Left ventricle myocardium inferior (tissue), 1 donor: ENCODE results near the gene ANO2. TPM values are rescaled to one million over a fixed set of nuclear protein-coding genes. Genes with fewer than 3 reads are reported as not detected.

ENCODE experiments used
- DNase-seq: peaks from one replicate; pipeline ENCODE4 v3.0.0-alpha.2; 2020
- H3K27ac ChIP-seq: fragments of 200-600 bp; replicated peaks from 2 replicates; pipeline ENCODE4 v1.8.0; 2021
- H3K27me3 ChIP-seq: fragments of 200-600 bp; 2 replicates; pipeline ENCODE4 v1.8.0; 2021; ENCODE audit warnings: low read depth
- H3K36me3 ChIP-seq: fragments of 200-600 bp; 2 replicates; pipeline ENCODE4 v1.8.0; 2021
- H3K4me1 ChIP-seq: fragments of 200-600 bp; 2 replicates; pipeline ENCODE4 v1.8.0; 2021
- H3K4me3 ChIP-seq: fragments of 200-600 bp; 2 replicates; pipeline ENCODE4 v1.8.0; 2021; ENCODE audit warnings: mild to moderate bottlenecking, moderate library complexity
- H3K9me3 ChIP-seq: fragments of 200-600 bp; replicated peaks from 2 replicates; pipeline ENCODE4 v1.8.0; 2021
- CTCF ChIP-seq: fragments of 200-600 bp; IDR thresholded peaks from 2 replicates; pipeline ENCODE4 v1.8.0; 2021; ENCODE audit warnings: antibody characterized with exemption, mild to moderate bottlenecking, borderline replicate concordance
- intact Hi-C: fragments of 100-400 bp; cut with micrococcal nuclease; formaldehyde crosslinking; loops from one replicate; pipeline ENCODE4 v1.11.0; 2022
- total RNA-seq: library from RNA; stranded (reverse); fragmentation: NEBNext Ultra II Directional; extraction: Animal tissue kit (Norgen Biotek cat#: 25700); gene quantifications from one replicate; pipeline ENCODE4 v1.2.1, GENCODE V29; 2021
- donor health status: DM: no; HTN: yes; CAD: no; lungs with severe emphysema.

Gene ANO2
- total RNA-seq, 1 donor from 2014 or later: 13.0 TPM

DNA sequence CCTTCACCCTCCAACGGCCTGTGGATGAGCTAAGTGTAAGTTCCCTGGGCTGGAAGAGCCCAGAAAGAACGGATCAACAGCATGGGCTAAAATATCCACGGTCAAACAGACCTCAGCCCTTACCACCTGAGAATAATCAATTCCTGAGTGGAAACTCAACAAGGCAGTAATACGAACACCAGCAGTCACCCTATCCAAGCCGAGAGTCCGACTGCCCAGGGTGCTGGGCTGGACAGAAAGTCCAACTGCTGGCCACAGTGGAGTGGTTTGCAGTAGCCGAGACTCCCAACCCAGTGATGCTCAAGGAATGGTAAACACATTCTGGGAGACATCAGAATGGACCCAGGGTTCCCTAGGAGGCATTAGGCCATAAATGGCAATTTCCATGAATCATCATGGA lies 36.8 kb downstream of the ANO2 start:
- no peak overlapping the region for H3K4me3 ChIP-seq
- H3K36me3 ChIP-seq: peaks cover 4% of the 10 kb centered on the region
- H3K9me3 ChIP-seq: no peaks in the 10 kb centered on the region
- no peak for DNase-seq
- intact Hi-C loops: no loop called here
- H3K4me1 ChIP-seq: peaks cover 8% of the 10 kb centered on the region
- H3K27ac ChIP-seq: no peak overlapping the region
- peaks cover 61% of the 10 kb centered on the region for H3K27me3 ChIP-seq
- no peak for TF ChIP-seq CTCF

DNA sequence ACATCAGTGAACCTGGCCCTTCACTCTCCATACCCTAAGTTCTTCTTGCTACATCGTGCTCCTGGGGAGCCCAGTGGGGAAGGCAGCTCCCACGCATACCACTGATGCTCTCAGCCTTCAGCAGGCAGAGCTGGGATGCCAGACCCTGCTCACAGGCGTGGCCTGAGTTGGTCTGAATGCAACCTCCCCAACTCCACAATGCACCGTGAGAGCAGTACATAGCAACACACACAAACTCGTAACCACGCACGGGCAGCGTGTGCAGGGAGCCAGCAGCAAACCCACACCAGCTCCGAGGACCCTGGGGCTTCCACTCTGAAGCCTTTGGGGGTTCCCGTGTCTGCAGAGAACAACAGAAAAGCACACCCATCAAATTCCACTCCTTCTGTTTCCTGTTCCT lies 37.3 kb downstream of the ANO2 start:
- no peak for DNase-seq
- TF ChIP-seq CTCF: no peak
- intact Hi-C loops: no loop called here

GRCh38 chr12:5905757-5906156 lies 39.3 kb downstream of the ANO2 start:
- Histone ChIP-seq H3K4me1 (peaks cover 8% of the 10 kb centered on the region), H3K9me3 (no peaks in the 10 kb centered on the region), H3K27ac (no peak overlapping the region), H3K36me3 (peaks cover 2% of the 10 kb centered on the region), H3K27me3 (peaks cover 49% of the 10 kb centered on the region), H3K4me3 (no peak overlapping the region)
- intact Hi-C loops: no loop called here
- no peak for TF ChIP-seq CTCF
- DNase-seq: no peak

More for the DNA sequence above, 37.3 kb downstream of the ANO2 start:
- Histone ChIP-seq H3K9me3 (no peaks in the 10 kb centered on the region), H3K4me3 (no peak overlapping the region), H3K27me3 (peaks cover 57% of the 10 kb centered on the region), H3K27ac (no peak overlapping the region), H3K4me1 (peaks cover 8% of the 10 kb centered on the region), H3K36me3 (peaks cover 2% of the 10 kb centered on the region)

DNA sequence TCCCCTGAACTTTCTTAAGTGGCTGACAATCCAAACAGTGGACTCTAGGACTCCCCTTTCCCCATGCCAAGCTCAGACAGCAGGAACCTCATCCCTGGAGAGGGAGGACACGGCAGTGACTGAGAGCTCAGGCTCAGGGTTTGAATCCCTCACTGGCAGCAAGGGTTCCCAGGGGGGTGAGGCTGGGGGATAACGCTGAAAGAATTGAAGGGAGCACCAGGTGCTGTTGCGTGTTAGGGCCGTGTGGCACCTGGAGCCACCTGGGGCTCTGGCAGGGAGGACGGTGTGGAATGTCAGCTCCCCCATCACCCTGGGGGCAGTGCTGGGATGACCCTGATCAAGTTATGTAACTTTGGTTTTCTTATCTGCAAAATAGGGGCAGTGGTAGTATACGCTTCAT lies 40.1 kb downstream of the ANO2 start:
- Histone ChIP-seq H3K27ac (no peak overlapping the region), H3K9me3 (no peaks in the 10 kb centered on the region), H3K36me3 (peaks cover 2% of the 10 kb centered on the region), H3K27me3 (peaks cover 44% of the 10 kb centered on the region), H3K4me1 (peaks cover 8% of the 10 kb centered on the region), H3K4me3 (no peak overlapping the region)
- DNase-seq: no peak
- TF ChIP-seq CTCF: no peak
- intact Hi-C loops: no loop called here

DNA sequence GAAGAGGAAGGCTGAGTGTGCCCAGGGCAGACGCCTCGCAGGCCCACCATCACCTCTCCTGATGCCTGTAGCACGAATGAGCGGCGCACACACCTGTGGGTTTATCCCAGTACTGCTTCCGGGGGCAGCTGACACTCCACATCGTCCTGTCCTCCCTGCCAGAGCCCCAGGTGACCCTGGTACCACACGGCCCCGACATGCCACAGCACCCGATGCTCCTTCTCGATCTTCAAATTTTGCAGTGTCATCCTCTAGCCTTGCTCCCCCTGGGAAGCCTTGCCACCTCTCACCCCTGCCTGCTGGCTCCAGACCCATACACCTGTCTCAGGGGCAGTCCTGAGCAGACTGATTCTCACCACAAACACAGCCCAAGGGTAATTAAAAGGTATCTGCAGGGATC lies 40.6 kb downstream of the ANO2 start:
- no peak for DNase-seq
- Histone ChIP-seq H3K4me1 (peaks cover 8% of the 10 kb centered on the region), H3K27me3 (peaks cover 38% of the 10 kb centered on the region), H3K9me3 (no peaks in the 10 kb centered on the region), H3K4me3 (no peak overlapping the region), H3K36me3 (peaks cover 2% of the 10 kb centered on the region), H3K27ac (no peak overlapping the region)
- TF ChIP-seq CTCF: no peak
- intact Hi-C loops: no loop called here

DNA sequence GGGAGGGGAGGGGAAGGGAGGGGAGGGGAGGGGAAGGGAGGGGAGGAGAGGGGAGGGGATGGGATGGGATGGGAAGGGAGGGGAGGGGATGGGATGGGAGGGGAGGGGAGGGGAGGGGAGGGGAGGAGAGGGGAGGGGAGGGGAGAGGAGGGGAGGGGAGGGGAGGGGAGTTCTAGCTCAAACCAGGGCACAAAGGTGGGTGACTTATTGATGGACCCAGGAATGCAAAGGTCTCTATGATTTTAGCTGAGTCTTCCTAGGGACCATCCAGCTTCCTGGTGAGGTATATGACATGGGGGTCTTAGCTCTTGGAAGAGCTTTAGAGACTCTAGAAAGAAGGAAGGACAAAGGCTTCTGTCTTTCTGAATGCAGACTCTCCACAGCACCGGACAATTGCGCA lies 42.3 kb downstream of the ANO2 start:
- Histone ChIP-seq H3K36me3 (peaks cover 6% of the 10 kb centered on the region), H3K9me3 (no peaks in the 10 kb centered on the region), H3K27me3 (peaks cover 24% of the 10 kb centered on the region), H3K4me1 (peaks cover 8% of the 10 kb centered on the region), H3K4me3 (no peak overlapping the region), H3K27ac (no peak overlapping the region)
- intact Hi-C loops: no loop called here
- no peak for TF ChIP-seq CTCF
- no peak for DNase-seq
